Upper lobe of left lung (tissue), 4 donors: ENCODE data around the gene ZBTB16.

Source experiments
- CTCF ChIP-seq, 6 experiments: fragments of 450-650 bp in 4 of 6; fragments of 200-600 bp in 2 of 6; sonication (generic) in 2 of 6; IDR thresholded peaks; one replicate each; pipeline ENCODE4 v1.5.1; 2016 to 2019; ENCODE audit warnings: antibody characterized with exemption in 6 of 6
- EP300 ChIP-seq, 4 donors: sonication (generic); formaldehyde crosslinking; IDR thresholded peaks; one replicate each; pipeline ENCODE4 v1.5.1; 2017; ENCODE audit warnings: antibody characterized with exemption in 4 of 4, control low read depth in 2 of 4
- POLR2A ChIP-seq, 4 donors: fragments of 450-650 bp; IDR thresholded peaks; one replicate each; pipeline ENCODE4 v1.5.1; 2016 to 2017; ENCODE audit warnings: antibody characterized with exemption in 4 of 4, mild to moderate bottlenecking in 2 of 4
- POLR2AphosphoS5 ChIP-seq, 2 donors: sonication (generic); formaldehyde crosslinking; IDR thresholded peaks; one replicate each; pipeline ENCODE4 v1.5.1; 2017; ENCODE audit warnings: antibody characterized with exemption in 2 of 2

- TF ChIP-seq CTCF (IDR thresholded peaks at IDR 0.05), result no peak
- TF ChIP-seq POLR2A (IDR thresholded peaks at IDR 0.05), result no peak
- no peak for TF ChIP-seq POLR2AphosphoS5 (IDR thresholded peaks at IDR 0.05)
- no peak for TF ChIP-seq EP300 (IDR thresholded peaks at IDR 0.05)
These were observed 225.4 kb downstream of the ZBTB16 start for GRCh38 chr11:114284914-114285313.
